ENCODE data around the gene RAB15.

GRCh38 chr14:64990296-64990695 is 18.2 kb upstream of the RAB15 start:
- TF ChIP-seq CTCF (IDR thresholded peaks at IDR 0.05; ENCODE audit: poor library complexity): no peak
- TF ChIP-seq EZH2phosphoT487 (IDR thresholded peaks at IDR 0.05; ENCODE audit: low read depth, severe bottlenecking, unreplicated experiment): no peak
- TF ChIP-seq EZH2 (IDR thresholded peaks at IDR 0.05; ENCODE audit: borderline replicate concordance): no peak

Measured in hepatocyte (in vitro differentiated cells).